Raji (cell line): ENCODE results near the gene BEND5.

Experiments used
- POLR2A ChIP-seq: IDR thresholded peaks from 2 replicates; pipeline ENCODE4 v1.6.1; 2011; ENCODE audit warnings: low read depth, low read length, control low read depth; ENCODE audit not compliant: insufficient read depth

Gene BEND5

DNA sequence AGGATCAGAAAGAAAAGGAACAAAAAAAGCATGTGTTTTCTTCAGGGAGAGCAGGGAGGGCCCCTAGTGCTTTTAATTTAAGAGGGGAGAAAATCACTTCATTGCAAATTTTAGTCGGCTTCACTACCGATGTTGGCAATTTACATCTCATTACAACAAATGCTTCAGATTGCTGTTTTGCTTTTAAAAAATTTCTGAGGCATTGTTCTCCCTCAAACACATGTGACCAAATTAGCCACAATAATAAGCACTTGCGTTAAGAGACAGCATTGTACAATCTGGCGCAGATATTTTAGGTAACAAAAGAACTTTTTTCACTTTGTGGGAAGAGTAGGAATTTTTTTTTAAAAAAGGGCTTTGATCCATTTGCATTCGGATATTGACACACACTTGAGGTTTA is 29.8 kb downstream of the BEND5 start:
- TF ChIP-seq POLR2A = no peak

GRCh38 chr1:48744032-48744431 is 32.7 kb downstream of the BEND5 start:
- TF ChIP-seq POLR2A = no peak

DNA sequence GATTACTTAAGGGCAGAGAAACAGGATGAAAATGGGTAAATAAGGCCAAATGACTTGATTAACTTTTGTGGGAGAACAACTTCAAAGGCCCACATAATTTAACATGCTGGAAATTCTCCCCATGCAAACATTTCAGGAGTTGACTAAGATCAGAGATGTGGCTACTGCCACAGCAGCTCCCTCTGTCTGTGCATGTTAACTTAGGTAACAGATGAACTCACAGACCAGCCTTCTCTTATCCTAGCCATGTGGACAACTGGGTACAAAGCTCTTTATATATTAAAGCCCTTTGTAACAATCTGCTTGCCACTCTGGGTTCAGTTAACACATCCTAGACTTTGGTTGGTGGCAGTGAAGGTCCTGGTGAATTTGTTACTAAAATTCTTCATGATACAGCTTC is 33.2 kb downstream of the BEND5 start:
- TF ChIP-seq POLR2A = no peak

- no peak for TF ChIP-seq POLR2A
Observed at GRCh38 chr1:48741380-48741779, 35.3 kb downstream of the BEND5 start.

- no peak for TF ChIP-seq POLR2A
Observed at GRCh38 chr1:48740621-48741020, 36.1 kb downstream of the BEND5 start.

DNA sequence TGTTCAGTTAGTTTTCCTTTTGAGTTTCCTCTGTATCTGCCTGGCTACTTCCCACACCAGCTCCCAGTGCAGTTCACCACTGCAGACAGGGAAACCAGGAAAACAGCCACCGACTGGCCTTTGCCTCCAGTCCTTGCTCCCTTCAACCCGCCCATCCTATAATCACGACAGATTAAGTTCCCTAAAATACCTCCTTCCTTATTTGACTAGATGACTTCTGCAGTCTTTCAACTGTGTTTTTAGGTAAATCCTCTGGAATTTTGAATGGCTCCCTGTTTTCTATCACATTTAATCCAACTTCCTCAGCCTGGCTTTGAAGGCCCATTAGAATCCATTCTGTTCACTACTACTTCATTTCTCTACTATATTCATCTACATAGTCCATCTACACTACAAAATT is 37.6 kb downstream of the BEND5 start:
- TF ChIP-seq POLR2A = no peak

GRCh38 chr1:48738356-48738755 is 38.3 kb downstream of the BEND5 start:
- no peak for TF ChIP-seq POLR2A

- no peak for TF ChIP-seq POLR2A
Observed at GRCh38 chr1:48735796-48736195, 40.9 kb downstream of the BEND5 start.

GRCh38 chr1:48730164-48730910 is 46.4 kb downstream of the BEND5 start:
- no peak for TF ChIP-seq POLR2A

GRCh38 chr1:48728584-48728983 is 48.1 kb downstream of the BEND5 start:
- no peak for TF ChIP-seq POLR2A

DNA sequence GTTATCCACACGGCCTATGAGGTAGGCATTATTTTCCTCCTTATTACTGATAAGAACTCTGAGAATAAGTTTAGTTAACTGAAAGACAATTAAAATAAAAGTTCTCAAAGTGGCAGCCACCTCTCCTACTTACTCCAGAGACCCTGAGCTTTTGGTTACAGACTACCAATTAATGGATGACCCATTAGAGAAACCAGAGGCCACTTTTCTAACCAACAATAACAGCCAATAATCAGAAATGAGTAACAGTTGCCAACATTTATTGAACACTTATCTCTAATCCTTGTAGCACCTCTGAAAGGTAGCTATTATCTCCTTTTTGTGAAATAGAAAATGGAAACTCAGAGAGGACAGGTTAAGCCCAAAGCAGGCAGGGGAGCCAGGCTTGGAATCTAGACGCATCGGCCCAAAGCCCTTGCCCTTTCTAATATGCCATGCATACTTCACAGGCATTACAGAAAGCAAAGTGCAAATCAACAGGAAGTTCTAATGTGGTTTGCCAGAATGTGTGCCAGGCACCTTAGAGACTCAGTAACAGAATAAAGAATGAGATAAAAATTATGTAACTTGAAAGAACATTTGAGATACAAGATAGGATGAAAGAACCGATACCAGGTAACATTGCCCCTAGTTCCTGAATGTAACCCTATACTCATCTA is 50.0 kb downstream of the BEND5 start:
- no peak for TF ChIP-seq POLR2A

GRCh38 chr1:48726139-48726538 is 50.6 kb downstream of the BEND5 start:
- no peak for TF ChIP-seq POLR2A

DNA sequence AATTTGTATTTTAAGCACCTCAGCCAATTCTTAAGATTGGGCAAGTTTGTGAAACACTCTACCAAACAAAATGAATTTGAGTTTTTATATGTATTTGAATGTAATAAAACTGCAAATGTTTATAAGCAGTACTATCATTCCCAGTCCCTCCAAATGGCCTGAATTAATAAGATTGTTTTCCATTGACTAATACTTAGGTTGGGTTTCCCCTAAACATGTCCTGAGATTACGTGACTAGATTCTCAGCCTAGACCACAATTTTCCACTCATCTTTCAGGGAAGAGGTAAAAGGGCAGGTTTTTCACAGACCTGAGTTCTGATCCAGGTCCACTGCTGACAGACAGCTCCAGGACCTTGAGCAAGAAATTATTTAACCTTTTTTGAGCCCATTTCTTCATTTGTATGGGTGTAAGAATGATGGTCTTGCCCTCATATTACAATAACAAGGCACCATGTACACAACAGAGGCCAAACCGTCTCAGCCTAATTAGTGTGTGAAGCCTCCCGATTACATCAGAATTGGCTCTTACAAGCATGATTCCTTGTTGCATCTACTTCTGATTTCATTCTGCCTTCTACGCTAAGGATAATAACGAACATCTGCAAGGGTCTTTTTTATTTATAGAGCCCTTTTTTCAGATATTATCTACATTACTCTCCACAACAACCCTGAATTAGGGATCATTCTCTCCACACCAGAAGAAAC is 51.2 kb downstream of the BEND5 start:
- TF ChIP-seq POLR2A = no peak

DNA sequence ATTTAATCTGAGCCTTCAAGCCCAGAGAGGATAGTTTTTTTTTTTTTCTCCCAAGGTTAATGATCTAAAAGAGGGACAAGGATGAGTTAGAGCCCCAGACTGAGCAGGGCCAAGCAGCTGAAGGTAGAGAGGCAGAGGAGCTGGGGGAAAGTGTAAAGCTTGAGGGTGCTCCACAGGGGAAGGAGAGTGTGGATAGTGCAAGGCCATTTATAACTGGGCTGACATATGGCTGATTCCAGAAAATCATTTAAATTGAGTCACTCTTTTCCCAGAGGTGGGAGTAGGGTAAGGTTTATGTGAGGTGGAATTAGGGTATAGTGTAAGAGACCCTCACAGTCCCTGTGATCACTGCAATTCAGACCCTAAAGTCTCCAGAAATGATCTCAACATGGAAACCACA is 55.8 kb downstream of the BEND5 start:
- no peak for TF ChIP-seq POLR2A

- no peak for TF ChIP-seq POLR2A
Observed at GRCh38 chr1:48718705-48719104, 58.0 kb downstream of the BEND5 start.

DNA sequence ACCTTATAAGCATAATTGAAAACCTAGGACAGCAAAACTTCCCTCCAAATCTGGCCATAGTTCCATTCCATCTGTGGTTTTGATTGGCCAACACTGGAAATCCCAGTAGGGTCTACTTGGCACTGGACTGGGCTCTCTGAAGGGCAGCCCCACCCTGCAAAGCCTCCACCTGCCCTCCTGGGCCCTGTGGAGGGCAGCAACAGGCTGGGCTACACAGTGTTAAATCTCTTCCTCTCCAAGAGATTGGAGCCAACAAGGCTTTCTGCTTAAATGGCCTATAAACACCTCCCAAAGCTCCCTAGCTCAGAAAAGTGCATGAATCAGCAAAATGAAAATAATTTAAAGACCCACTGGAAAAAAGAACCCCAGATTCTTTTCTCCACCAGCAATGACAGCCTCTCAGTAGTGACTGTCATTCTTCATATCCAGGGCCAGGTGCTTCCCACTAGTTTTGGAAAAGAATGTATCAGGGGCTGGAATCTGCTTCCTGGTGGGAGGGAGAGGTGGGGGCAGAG is 58.5 kb downstream of the BEND5 start:
- TF ChIP-seq POLR2A = no peak
